Stimulated activated naive CD8-positive, alpha-beta T cell treated with anti-CD3 and anti-CD28 coated beads, Interleukin-15, Interleukin-2, amounts not matched to agents 100 U/mL and 50 U/mL, for 24 hours (primary cell): ENCODE measurements around the gene NAV3.

Experiments used
- ATAC-seq: fragments of 150-1000 bp; cut with Tn5 transposase; one replicate; pipeline ENCODE4 v1.10.0; 2021
- DNase-seq: peaks from one replicate; pipeline ENCODE4 v3.0.0; 2021

NAV3 gene

DNA sequence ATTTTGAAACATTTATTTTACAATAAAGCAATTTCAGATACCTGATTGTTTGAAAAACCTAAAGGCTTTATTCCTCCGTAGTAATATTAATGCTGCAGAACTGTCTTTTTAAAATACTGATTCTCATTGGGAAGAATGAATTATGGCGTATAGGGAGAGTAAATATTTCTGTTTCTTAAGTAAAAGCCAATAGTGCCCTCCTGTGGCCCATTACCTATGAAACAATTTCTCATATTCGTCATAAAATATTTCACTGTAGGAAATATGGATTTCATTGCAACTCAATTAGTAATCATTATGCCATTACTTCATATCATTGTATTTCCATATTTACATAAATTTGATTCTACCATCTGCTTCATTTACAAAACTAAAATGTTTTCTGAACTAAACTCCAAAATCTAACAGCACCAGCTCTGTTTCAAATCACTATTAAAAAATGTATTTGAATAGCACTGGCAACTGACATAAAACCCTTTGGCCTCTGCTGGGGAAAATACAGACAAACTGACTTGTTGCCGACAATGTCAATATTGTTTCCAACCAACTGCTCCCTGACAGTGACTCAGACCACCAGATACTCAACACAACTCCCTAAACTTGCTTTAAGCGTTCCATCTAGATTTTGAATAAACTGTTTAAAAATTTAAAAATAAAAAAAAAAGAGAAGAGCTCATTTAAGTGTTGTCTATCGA, 290.3 kb downstream of the NAV3 start:
- DNase-seq (no peak), ATAC-seq (no peak)

DNA sequence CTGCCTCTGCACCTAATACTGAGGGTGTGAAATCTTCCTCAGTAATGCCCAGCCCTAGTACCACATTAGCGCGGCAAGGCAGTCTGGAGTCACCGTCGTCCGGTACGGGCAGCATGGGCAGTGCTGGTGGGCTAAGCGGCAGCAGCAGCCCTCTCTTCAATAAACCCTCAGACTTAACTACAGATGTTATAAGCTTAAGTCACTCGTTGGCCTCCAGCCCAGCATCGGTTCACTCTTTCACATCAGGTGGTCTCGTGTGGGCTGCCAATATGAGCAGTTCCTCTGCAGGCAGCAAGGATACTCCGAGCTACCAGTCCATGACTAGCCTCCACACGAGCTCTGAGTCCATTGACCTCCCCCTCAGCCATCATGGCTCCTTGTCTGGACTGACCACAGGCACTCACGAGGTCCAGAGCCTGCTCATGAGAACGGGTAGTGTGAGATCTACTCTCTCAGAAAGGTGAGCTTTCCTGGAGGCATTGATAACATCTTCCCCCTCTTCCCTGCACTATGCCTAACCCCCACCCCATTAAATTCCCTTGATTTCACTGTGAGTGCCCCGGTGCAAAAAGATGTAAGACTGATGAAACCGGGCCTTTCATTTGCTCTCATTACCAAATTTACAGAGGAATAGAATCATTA, 291.4 kb downstream of the NAV3 start:
- no peak for ATAC-seq
- no peak for DNase-seq

DNA sequence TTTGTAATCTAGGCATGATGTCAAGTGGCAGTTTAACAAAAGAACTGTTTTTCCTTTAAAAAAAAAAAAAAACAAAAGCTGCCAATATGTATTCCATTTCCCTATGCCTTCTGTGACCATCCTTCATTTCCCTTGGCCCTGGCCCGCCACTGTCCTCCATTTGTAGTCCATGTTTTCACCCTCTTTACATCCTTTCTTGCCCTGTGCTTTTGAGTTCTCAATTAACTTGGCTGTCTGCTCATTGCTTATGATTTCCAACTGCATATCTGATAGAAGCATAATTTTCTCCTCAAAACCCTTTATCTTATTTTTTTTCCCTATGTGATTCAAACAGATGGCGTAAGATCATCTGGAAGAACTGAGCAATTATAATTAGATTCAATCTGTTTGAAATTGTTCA, 297.5 kb downstream of the NAV3 start:
- DNase-seq, result no peak
- no peak for ATAC-seq

DNA sequence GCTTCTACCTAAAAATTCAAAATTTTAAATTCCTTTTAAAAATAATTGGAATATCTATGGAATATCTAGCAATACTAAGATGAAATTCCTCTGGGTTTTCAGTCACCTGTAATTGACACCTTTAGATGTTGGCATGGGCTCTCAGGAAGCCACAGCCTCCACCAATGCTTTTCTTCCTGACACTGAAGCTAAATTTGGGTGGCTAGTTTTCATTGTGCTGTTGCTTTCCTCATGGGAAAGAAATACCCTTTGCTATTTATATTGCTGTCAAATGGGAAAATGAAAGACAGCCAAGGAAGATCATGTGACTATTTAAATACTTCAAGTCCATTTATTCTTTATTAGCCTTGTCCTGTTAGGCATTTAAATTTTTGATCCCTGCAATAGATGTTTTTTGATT, 313.0 kb downstream of the NAV3 start:
- DNase-seq, result no peak
- ATAC-seq, result no peak

DNA sequence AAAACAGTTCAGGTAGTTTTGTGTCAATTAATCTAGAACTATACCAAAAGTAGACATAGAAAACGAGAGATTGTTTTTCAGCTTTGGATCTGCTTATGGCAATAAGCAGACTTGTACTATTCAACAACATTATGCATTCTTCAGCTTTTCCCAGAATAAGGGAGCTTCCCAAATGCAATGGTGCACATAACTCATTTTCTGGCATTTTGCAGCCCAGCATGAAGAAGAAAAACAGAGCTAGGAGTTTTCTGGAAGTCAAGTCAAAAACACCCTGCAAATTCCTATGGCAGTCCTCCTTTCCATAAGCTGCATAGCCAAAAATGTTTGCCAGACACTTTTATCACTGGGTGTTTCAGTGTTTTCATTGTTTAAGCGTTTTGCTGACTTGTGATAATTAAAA, 314.7 kb downstream of the NAV3 start:
- ATAC-seq (no peak), DNase-seq (no peak)

DNA sequence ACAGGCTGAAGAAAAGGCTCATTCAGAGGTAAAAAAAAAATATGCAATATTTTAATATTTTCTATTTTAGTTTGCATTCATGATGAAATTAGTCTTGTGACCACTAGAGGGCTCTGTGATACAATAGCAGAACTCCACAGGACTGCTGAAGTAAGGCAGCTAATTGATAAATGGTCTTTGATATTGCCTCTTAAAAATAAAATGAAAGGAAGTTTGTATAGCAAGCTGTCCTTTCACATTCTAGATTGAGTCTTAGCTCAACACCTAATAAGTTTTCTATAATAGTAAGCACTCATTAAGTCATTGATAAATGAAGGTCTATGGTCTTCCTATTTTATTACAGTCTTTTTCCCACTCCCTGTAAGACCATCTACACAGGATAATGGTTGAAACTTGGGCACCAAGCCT, 315.7 kb downstream of the NAV3 start:
- DNase-seq (no peak), ATAC-seq (no peak)

DNA sequence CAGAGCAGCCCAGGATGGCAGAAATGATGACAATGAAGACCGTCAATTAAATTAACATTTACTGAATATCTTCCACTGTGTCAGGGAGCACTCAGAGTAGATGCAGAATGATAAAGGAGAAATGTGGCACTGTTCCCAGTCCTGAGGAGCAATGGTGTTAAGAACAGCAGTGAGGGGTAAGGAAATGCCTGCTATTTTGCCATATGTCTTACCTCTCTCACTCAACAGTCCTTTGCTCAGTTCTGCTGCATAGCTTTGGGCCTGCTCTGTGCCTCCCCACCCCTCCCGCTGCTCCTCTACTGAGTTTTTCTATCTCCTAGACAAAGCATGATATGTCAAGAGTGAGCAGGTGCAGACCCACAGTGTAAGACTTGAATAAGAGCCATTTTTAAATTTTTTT, 318.8 kb downstream of the NAV3 start:
- DNase-seq, result no peak
- ATAC-seq, result no peak

DNA sequence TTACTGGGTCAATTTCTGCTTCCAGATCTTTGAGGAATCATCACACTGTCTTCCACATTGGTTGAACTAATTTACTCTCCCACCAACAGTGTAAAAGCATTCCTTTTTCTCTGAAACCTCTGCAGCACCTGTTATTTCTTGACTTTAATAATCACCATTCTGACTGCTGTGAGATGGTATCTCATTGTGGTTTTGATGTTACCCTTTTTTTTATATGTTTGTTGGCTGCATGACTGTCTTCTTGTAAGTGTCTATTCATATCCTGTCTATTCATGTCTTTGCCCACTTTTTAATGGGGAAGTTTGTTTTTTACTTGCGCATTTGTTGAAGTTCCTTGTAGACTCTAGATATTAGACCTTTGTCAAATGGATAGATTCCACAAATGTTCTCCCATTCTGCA, 324.9 kb downstream of the NAV3 start:
- no peak for ATAC-seq
- DNase-seq, result no peak

DNA sequence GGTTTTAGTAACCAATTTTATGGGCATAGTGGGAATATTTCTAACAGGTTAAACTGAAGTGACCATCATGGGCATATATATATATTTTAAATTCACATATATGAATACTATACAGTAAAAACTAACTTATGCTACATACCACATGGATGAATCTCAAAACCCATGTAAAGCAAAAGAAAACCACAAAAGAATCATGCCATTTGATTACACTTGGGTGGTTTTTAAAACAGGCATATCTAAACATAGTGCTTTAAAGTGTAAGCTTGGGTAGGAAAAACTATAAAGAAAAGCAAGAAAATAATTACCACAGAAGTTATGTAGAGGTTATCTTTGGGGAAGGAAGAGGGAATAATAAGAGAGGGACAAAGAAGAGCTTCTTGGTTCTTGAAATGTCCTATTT, 326.1 kb downstream of the NAV3 start:
- no peak for DNase-seq
- no peak for ATAC-seq

DNA sequence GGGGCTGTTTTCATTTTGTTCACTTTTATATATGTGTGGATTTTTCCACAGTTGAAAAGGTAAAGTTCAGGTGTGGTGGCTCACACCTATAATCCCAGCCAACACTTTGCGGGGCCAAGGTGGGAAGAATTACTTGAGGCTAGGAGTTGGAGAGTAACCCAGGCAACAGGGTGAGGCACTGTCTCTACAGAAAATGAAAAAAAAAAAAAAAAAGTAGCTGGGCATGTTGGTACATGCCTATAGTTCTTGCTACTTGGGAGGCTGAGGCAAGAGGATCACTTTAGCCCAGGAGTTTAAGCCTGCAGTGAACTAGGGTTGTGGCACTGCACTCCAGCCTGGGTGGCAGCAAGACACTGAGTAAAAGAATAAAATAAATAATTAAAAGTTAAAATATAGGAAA, 326.5 kb downstream of the NAV3 start:
- DNase-seq (no peak), ATAC-seq (no peak)

DNA sequence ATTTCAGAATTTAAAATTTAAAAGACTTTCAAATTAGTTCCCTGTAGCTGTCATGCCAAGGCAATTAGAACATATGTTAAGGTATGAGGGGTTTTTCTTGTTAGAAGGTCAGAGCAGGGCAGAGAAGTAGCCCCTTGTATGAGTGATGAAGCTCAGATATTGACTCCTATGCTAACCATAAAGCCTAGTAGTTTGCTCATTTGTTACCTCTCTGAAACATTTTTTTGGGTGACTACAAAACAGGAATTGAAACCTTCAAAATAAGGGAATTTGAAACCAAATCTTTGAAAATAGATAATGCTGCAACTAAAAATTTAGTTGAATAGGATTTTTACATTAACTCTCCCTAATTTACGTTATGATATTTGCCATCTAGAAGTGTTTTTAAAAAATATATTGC, 333.5 kb downstream of the NAV3 start:
- ATAC-seq, result no peak

DNA sequence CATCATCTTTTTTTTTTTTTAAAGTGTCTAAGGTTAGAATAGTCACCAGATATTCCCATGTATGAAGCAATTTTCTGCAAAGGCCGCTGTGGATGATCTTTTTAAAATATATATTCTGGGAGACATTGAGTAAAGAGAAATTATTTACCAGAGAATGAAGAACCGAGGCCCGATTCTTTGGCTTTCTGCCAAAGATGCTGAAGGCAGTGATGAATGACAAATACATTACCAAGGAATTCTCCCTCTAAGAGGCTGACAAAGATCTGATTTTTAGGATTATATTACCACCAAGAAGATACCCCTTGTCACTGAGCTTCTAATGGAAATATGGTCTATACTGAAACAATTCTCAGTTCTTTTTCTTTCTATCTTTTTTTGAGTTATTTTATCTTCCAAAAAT, 336.8 kb downstream of the NAV3 start:
- DNase-seq (no peak), ATAC-seq (no peak)

More for the DNA sequence above, 333.5 kb downstream of the NAV3 start:
- no peak for DNase-seq

DNA sequence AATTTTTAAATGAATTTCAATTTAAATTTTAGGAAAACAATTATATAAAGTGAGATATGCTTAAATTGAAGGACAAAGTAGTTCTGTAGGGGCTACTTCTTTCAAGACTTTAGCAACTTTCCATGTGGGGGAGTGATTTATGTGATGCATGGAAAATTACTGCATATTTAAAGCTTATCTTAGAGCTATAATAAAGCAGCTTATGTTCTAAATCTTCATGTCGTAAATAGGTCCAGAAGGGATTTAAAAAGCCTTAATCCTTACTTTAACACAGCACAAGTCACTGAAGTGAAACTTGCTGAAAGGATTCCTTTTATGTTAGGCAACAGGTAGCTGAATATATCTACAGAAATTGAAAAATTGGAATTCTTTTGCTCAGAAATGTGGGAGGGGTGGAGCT, 340.4 kb downstream of the NAV3 start:
- DNase-seq (no peak), ATAC-seq (no peak)

DNA sequence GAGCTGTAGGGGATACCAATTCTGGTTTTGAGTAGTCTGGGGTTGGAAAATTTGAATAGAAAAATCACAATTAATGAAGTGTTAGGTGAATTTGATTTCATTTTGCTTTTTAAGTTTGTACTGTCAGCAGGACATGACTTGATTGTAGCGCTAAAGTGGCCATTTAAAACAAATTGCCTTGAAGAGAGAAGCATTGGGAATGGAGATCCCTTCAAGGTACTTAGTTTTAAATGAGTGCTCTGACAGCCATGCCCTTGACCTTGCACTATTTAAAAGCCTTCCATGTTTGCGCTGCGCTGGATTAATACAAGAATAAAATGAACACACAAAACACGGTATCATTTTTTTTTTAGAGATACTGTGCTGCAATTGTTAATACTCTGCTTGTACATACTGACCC, 345.9 kb downstream of the NAV3 start:
- no peak for ATAC-seq
- DNase-seq, result no peak

DNA sequence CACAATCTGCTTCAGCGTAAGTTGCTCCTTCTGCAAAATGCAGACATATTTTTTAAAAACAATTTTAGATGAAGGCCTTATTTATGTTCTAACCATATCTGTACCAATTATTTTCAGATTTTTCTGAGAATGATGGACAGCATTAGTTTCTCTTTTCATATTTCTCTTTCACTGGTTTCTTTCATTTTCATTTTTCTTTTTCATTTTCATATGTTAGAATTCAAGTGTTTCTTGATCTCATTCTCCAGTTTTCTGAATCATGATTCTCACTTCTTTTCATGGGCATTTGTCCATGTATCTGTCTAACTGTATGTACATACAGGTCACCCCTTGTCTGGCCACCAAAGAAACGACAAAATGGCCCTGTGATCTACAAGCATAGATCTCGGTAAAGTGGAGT, 346.6 kb downstream of the NAV3 start:
- no peak for ATAC-seq
- no peak for DNase-seq

DNA sequence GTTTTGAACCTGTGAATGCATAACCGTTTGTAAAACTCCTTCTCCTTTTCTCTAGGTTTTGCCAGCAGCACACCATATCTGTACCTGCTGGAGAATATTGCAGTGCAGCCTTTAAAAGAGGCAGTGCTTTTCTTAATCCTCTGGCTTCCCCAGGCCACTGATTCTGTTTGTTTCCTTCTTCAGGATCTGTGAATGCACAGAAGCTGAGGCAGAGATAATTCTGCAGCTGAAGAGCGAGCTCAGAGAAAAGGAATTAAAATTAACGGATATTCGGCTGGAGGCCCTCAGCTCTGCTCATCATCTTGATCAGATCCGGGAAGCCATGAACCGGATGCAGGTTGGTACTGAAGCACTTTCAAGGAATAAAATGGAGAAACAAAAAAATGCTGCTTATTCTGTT, 348.7 kb downstream of the NAV3 start:
- ATAC-seq (no peak), DNase-seq (no peak)

DNA sequence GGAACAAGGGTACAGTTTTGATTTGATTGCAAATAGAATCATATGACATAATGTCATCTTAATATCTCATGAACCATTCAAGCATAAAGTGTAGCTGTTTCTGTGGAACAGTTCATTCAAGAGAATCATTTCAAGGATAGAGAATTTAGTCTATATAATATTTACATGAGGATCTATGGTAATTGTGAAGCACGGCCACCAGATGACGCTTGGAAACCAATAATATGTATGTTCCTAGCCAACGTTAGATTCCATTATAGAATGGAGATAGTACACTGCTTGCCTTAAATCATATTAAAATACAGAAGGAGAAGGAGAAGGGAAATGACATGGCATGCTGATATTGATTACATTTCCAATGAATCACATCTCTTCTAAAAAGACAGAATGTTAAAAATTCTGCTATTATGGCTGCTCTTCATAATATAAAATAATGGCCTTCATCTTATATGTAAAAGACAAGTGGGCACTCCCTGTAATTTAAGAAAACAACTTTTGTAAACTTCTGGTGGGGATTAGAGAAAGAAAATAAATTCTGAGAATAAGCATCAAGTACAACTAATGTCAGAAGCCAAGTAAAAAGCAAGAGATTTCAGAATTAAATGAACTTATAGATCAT, 351.0 kb downstream of the NAV3 start:
- ATAC-seq (no peak), DNase-seq (no peak)

DNA sequence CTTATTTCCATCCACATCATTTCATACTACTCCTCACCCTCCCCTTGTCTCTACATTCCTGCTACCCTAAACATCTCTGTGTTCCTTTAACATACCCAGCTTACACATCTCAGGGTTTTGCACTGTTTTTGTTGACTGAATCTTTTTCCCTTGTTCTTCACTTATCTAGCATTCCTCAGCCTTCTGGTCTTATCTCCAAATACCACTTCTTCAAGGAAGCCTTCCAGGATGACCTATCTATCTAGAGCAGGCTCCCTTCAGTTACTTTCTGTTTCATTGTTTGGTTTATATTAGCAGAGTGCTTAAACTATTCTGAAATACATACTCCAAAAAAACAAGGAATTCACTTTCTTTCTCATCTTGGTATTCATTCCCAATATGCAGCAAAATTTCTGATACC, 353.1 kb downstream of the NAV3 start:
- no peak for ATAC-seq
- DNase-seq, result no peak

DNA sequence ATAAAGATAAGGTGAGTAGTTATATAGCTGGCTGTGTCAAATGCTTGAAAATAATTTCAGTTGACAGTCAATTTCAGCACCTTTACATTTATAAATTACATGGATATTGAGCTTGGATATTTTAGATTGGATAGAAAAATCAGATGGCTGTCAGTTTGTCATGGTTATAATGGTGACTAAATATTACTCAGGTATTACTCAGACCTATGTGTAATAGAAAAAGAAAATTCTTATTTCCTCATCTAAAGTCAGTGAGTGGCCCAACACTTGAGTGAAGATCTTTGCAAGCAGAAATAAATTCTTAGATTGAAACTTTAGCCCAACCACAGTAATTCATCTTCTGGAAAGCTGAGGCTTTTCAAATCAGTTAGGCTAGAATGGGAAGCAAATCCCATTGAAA, 354.4 kb downstream of the NAV3 start:
- no peak for DNase-seq
- no peak for ATAC-seq

DNA sequence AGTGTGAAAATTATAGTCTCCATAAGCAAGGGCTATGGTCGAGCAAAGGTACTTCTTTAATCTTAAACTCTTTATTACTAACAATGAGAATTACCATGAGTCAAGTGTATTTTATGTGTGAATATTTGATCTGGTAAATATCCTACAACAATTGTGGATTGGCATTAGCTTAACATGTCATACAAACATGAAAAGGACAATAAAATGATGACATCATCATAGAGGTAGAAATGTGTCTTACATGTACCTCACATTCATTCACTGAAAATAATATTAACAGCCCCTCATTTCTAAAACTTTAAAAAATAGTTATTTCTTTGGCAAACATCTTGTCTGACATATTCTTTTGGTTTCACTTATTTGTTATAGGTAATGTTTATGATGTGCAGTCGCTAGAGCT, 355.0 kb downstream of the NAV3 start:
- no peak for DNase-seq

DNA sequence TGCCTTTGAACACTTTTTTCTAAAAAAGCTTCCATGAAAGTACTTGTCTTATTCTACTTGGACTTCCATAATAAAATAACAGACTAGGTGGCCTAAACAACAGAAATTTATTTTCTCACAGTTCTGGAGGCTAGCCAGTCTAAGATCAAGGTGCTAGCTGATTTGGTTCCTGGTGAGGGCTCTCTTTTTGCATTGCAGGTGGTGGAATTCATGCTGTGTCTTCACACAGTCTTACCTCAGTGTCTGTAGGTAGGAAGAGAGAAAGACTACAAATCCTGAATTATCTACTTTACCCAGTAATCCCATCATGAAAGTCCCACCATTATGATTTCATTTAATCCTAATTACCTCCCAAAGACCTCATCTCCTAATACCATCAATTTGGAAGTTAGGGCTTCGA, 356.0 kb downstream of the NAV3 start:
- ATAC-seq (no peak), DNase-seq (no peak)

More for the DNA sequence above, 355.0 kb downstream of the NAV3 start:
- ATAC-seq, result no peak

DNA sequence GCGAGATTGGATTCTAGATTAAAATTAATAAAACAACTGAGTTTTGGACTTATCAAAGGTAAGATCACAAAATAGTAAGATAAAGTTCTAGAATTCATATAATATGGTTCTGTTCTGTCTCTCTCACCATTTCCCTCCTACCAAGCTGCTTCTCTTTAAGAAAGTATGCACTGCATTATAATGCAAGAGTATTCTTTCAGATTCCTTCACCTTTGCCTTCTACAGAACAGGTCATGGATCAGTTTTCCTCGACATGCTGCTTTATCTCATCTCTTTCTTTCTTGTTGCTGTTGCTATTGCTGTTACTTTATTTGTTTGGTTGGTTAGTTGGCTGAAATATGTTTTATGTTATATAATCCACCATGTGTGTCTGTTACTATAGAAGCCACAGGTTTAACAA, 357.0 kb downstream of the NAV3 start:
- no peak for DNase-seq

DNA sequence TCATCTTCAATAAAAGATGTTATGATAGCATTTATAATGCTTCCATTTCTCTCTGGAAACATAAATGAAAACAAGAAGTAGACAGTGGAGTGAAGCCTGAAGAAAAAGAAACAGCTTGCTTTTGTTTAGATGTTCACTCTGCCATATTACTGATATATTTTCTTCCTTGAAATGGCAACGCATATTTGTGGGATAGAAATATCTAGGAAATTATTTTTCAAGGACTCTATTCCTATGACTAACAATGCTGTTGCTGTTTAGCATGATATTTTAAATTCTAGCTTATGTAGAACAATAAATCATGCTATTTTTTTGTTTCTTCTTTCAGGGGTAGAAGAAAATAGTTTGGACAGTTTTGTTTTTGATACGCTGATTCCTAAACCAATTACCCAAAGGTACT, 359.0 kb downstream of the NAV3 start:
- ATAC-seq (no peak), DNase-seq (no peak)

More for the DNA sequence above, 357.0 kb downstream of the NAV3 start:
- no peak for ATAC-seq

DNA sequence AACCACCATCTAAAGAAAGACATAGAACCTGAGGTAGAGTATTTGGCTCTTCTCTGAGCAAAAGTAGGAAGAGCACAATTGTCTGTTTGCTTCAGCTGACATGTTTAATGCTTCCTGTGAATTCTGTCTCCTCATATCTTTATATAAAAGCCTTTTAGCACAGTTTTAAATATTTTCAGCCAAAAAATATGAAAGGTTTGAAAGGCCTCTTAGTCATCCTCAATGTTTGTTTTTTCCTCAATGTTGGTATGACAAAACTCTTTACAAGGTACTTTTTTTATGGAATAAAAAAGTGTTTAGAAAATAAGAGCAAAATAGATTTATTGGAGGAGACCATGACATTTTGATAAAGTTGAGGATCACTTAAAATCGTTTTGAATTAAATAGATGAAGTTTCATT, 360.9 kb downstream of the NAV3 start:
- DNase-seq, result no peak
- ATAC-seq, result no peak
